VCaP (cell line): ENCODE data around the gene ELAPOR1.
A peak's percentile ranks its signal among the peaks of the same experiment; 100 is the strongest.

Experiments
- H3K27ac ChIP-seq: fragments of 450-650 bp; 2 replicates; pipeline ENCODE4 v1.5.1; 2017
- TF ChIP-seq, protein P1 (sequence below): fragments of 450-650 bp; conservative IDR thresholded peaks from 2 replicates; pipeline ENCODE4 v1.5.1; 2017; ENCODE audit warnings: mild to moderate bottlenecking, moderate library complexity

Gene ELAPOR1

DNA sequence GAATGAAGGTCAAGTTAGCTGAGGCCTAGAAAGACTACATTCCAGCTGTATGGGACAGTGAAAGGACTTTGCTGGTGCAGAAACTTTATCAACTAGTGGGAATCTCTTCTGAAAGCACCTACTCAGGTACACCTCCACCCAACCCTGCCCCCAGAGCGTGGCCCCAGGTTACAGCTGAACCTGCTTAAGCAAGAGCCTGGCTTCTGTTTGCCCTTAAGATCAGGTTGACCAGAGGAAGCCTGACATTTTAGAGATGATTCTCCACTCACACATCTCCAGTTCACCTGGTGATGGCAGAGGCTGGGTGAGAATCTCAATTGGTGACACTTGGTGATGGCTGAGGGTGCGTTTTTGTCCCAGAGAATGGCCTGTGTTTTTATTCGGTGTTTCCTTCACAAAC lies 24.0 kb downstream of the ELAPOR1 start:
- TF ChIP-seq, protein P1, sequence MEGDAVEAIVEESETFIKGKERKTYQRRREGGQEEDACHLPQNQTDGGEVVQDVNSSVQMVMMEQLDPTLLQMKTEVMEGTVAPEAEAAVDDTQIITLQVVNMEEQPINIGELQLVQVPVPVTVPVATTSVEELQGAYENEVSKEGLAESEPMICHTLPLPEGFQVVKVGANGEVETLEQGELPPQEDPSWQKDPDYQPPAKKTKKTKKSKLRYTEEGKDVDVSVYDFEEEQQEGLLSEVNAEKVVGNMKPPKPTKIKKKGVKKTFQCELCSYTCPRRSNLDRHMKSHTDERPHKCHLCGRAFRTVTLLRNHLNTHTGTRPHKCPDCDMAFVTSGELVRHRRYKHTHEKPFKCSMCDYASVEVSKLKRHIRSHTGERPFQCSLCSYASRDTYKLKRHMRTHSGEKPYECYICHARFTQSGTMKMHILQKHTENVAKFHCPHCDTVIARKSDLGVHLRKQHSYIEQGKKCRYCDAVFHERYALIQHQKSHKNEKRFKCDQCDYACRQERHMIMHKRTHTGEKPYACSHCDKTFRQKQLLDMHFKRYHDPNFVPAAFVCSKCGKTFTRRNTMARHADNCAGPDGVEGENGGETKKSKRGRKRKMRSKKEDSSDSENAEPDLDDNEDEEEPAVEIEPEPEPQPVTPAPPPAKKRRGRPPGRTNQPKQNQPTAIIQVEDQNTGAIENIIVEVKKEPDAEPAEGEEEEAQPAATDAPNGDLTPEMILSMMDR: no peak
- peak overlapping the region; percentile 65 for H3K27ac ChIP-seq

DNA sequence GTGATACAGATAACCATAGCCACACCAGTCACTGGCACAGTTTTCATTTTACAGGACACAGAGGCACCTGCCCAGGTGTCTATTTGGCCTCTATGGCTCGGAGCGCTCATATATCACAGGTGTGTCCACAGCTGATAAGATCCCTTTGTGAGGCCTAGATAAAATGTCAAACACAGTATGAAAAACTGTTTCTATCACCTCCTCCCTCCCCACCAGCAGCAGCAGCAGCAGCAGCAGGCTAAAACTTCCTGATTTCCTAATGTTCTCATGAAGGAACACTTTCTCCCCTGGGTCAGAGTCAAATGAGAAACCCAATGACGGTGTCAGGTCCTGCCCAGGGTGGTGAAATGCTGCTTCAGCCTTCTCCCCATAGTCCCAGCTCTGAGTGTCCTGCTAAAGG lies 24.4 kb downstream of the ELAPOR1 start:
- TF ChIP-seq, protein P1: no peak
- peak overlapping the region; percentile 65 for H3K27ac ChIP-seq

DNA sequence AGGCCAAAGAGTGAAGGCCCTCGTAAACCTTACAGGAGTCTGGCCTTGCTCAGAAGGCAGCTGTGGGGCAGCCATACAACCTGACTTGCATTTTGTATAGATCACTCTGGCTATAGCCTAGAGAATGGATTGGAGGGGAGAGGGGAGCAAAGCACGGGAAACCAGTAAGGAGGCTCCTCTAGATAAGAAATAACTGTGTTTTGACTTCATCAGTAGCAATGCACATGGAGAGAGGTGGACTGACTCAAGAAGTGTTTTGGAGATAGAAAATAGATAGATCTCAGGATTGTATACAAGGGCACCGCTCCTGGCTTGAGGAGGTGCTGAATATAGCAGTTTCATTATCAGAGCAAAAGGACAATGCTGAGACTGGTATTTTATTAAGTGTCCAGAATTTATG lies 26.5 kb downstream of the ELAPOR1 start:
- TF ChIP-seq, protein P1: no peak
- no peak overlapping the region for H3K27ac ChIP-seq

DNA sequence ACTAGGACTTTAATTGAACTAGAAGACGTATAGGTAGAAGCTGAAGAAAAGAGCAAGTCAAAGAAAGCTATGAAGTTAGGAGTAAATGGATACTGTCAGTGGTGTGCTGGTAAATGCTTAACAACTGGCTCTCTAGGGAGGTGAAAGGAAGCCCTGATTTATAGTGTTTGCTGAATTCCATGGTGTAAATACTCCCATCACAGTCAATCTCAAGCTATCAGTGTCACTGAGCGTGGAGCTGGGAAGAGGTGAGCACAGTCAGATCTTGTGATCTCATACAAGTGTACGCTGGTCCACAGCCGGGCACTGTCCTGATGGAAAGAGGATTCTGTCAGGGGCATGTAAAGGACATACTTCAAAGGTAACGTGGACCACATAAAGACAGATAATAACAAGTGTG lies 28.3 kb downstream of the ELAPOR1 start:
- TF ChIP-seq, protein P1: no peak

DNA sequence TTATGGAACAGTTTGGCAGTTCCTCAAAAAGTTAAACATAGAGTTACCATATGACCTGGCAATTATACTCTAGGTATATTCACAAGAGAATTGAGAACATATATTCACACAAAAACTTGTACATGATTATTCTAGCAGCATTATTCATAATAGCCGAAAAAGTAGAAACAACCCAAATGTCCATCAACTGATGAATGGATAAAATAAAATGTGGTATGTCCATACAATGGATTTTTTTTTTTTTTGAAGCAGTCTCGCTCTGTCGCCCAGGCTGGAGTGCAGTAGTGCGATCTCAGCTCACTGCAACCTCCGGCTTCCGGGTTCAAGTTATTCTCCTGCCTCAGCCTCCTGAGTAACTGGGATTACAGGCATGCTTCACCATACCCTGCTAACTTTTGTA lies 28.8 kb downstream of the ELAPOR1 start:
- H3K27ac ChIP-seq: peak overlapping the region; percentile 41

More for the DNA sequence above, 28.3 kb downstream of the ELAPOR1 start:
- peak overlapping the region; percentile 41 for H3K27ac ChIP-seq

DNA sequence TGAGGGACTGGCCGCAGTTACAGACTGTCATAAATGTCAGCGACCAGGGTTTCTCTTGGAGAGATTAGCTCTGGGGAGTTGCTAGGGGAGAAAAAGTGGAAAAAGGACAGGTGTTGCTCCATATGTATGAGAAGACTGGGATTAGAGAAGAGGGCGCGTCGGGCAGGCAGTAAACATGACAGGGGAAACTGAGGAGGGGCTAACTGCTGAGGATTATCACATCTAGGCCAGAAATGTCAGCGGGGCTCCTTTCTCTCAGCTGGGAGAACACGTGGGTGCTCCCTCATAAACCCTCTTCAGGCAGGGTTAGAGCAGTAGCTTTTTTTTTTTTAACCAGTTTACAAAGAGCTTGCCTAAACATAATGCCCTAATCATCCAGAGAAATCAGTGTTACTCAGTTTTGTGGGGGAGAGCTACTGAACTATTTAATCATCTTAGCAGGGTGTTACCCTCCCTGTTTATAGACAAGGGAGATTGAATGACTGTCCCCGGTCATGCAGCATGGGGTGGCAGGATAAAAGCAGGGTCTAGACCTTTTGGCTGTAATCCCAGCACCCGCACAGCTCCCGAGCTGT lies 35.2 kb downstream of the ELAPOR1 start:
- peak overlapping the region; percentile 98 for H3K27ac ChIP-seq
- TF ChIP-seq, protein P1: no peak

DNA sequence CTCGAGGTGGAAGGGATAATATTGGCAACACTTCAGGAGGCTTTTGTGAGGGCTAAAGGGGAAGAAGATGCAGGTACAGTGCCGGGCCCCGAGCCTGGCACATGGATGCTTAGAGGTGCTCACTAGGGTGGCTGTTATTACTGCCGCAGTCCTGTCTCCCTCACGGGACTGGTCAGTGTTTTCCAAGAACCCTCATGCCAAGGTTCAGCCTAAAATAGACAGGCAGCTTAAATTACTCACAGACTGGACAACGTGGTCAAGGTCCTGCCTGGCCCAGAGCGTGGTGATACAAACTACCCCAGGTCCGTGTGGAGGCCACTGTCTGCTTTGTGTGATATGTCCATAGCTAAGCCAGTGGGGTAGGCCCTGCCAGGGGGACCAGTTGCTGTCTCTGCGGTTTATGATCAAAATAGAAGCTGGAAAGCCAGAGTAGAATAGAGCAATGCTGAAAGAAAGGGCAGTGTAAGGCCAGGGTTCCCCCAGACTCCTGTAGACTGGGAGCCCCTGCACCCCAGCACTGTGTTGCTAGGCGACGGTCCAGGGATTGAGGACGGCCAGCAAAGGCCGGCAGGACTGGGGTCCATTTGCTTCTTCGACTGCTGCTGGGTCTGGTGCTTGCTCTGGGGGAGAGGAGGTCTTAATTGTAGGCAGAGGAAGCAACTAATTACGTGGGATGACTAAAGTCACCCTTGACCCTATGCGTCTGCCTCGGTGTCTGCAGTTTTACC lies 36.1 kb downstream of the ELAPOR1 start:
- H3K27ac ChIP-seq: peak overlapping the region; percentile 98
- TF ChIP-seq, protein P1: no peak
